K562 (cell line): Measurements from ENCODE around the gene SULT1C4. TPM values are rescaled to one million over a fixed set of nuclear protein-coding genes. Genes with fewer than 3 reads are reported as not detected.

Experiments used
- ATAC-seq: fragments of 200-7000 bp; cut with Tn5 transposase; 3 replicates; pipeline ENCODE4 v1.9.1; 2020; ENCODE audit warnings: moderate library complexity
- BruUV-seq: library from RNA; stranded (reverse); fragments of 400-500 nt; replicated peaks from 2 replicates; lab custom pipeline; 2021; lab: Mats Ljungman, UMichigan
- CTCF ChIA-PET: fragments of 300-600 bp; formaldehyde crosslinking; extraction: SDS; loops from one replicate; lab custom pipeline; 2021; ENCODE audit warnings: low intra/inter-chr PET ratio; lab: Yijun Ruan, JAX
- POLR2A ChIA-PET: fragments of 300-600, 350-650 bp; sonication (Branson Sonifier 250); formaldehyde crosslinking; extraction: SDS; loops from one replicate; lab custom pipeline; 2021; ENCODE audit warnings: antibody characterized with exemption, inconsistent platforms; lab: Yijun Ruan, JAX
- DNase-seq, 4 experiments: peaks; one replicate each; pipeline versions ENCODE4 v3.0.0 to v3.0.0-alpha.2; 2011 to 2018; ENCODE audit warnings: low spot score in 3 of 4, mixed read lengths in 3 of 4; ENCODE audit errors: extremely low read depth in 1 of 4
- FAIRE-seq: peaks from 2 replicates; lab custom pipeline; 2011; peaks lifted over from hg19 to GRCh38; lab: Jason Lieb, UNC
- H2AFZ ChIP-seq: 2 replicates; pipeline ENCODE4 v1.6.0; 2011; ENCODE audit warnings: low read depth, low read length, control low read depth, inconsistent platforms
- H3K27ac ChIP-seq: fragments of 200-600 bp; 3 replicates; pipeline ENCODE4 v1.8.0; 2011; ENCODE audit warnings: low read depth, mild to moderate bottlenecking, control low read depth, inconsistent platforms, low read length, moderate library complexity, mixed read lengths; ENCODE audit errors: extremely low read depth
- H3K27me3 ChIP-seq, 2 experiments: fragments of 300-600 bp in 1 of 2; 2 replicates in 1 of 2; 3 replicates in 1 of 2; pipeline versions ENCODE4 v1.6.0 to v1.8.0; 2011; ENCODE audit warnings: inconsistent platforms in 2 of 2, low read length in 2 of 2, mild to moderate bottlenecking in 1 of 2, mixed read lengths in 1 of 2, moderate library complexity in 1 of 2; ENCODE audit not compliant: control insufficient read depth in 2 of 2, insufficient read depth in 2 of 2
- H3K36me3 ChIP-seq: fragments of 300-600 bp; 3 replicates; pipeline ENCODE4 v1.8.0; 2011; ENCODE audit warnings: mild to moderate bottlenecking, low read length, inconsistent platforms; ENCODE audit not compliant: control insufficient read depth, insufficient read depth
- H3K4me1 ChIP-seq, 2 experiments: fragments of 200-600 bp in 1 of 2; replicated peaks in 1 of 2; 2 replicates in 1 of 2; 3 replicates in 1 of 2; pipeline versions ENCODE4 v1.5.1 to v1.8.0; 2011; ENCODE audit warnings: inconsistent platforms in 2 of 2, low read length in 2 of 2, mild to moderate bottlenecking in 1 of 2, mixed read lengths in 1 of 2, moderate library complexity in 1 of 2; ENCODE audit not compliant: control insufficient read depth in 2 of 2, insufficient read depth in 2 of 2
- H3K4me2 ChIP-seq: 2 replicates; pipeline ENCODE4 v1.6.1; 2011; ENCODE audit warnings: low read length, control low read depth, inconsistent platforms, mixed read lengths; ENCODE audit not compliant: insufficient read depth
- H3K4me3 ChIP-seq: fragments of 200-600 bp; sonication (generic), shearing (Covaris generic); 2 replicates; pipeline ENCODE4 v1.5.1; 2016; ENCODE audit warnings: control low read depth, inconsistent platforms
- H3K79me2 ChIP-seq: fragments of 200-600 bp; 3 replicates; pipeline ENCODE4 v1.8.0; 2011; ENCODE audit warnings: low read length, inconsistent platforms; ENCODE audit not compliant: control insufficient read depth, insufficient read depth
- H3K9ac ChIP-seq, 2 experiments: 2 replicates each; pipeline versions ENCODE4 v1.6.0 to v1.6.1; 2011; ENCODE audit warnings: low read depth in 2 of 2, low read length in 2 of 2, control low read depth in 1 of 2, inconsistent platforms in 1 of 2, mild to moderate bottlenecking in 1 of 2, mixed read lengths in 1 of 2; ENCODE audit not compliant: insufficient read depth in 1 of 2
- H3K9me1 ChIP-seq: one replicate; pipeline ENCODE4 v1.6.0; 2011; ENCODE audit warnings: inconsistent platforms, mild to moderate bottlenecking, low read length, moderate library complexity; ENCODE audit not compliant: control insufficient read depth, insufficient read depth
- H3K9me3 ChIP-seq: replicated peaks from 2 replicates; pipeline ENCODE4 v1.5.1; 2011; ENCODE audit warnings: low read depth, low read length, inconsistent platforms; ENCODE audit not compliant: control insufficient read depth, insufficient read depth
- H4K20me1 ChIP-seq: replicated peaks from 2 replicates; pipeline ENCODE4 v1.6.1; 2011; ENCODE audit warnings: low read length, inconsistent platforms, mixed read lengths; ENCODE audit not compliant: control insufficient read depth, insufficient read depth
- ETV1 ChIP-seq: fragments of 450-650 bp; conservative IDR thresholded peaks from 2 replicates; pipeline ENCODE4 v1.6.1; 2016; ENCODE audit warnings: missing genetic modification characterization, control low read depth, low read depth, missing compliant biosample characterization
- MEIS2 ChIP-seq: fragments of 450-650 bp; IDR thresholded peaks from 2 replicates; pipeline ENCODE4 v1.6.1; 2014; ENCODE audit warnings: mild to moderate bottlenecking; ENCODE audit not compliant: partially characterized antibody
- WGBS: fragments of 100-300 bp; shearing (Covaris generic); methylation state at CpG from one replicate; pipeline ENCODE4 v1.1.6; 2016; ENCODE audit warnings: low coverage, mixed read lengths; ENCODE audit not compliant: insufficient coverage; ENCODE audit errors: missing lambda C conversion rate; 5-methylcytosine and 5-hydroxymethylcytosine counted together
- in situ Hi-C: fragments of 300-500 bp; cut with MboI; formaldehyde crosslinking; loops from 4 replicates; pipeline ENCODE4 v1.15.0; 2018; ENCODE audit warnings: inconsistent platforms, mixed read lengths
- intact Hi-C: fragments of 100-400 bp; cut with micrococcal nuclease; formaldehyde crosslinking; loops from 2 replicates; pipeline ENCODE4 v1.14.2; 2022
- polyA plus RNA-seq, 8 experiments: library from polyadenylated mRNA; depleted of rRNA in 4 of 8; stranded (reverse) in 5 of 8; unstranded in 3 of 8; fragments of >200 nt; fragmentation: Nextera tagmentation in 2 of 8; fragmentation: Illumina TruSeq in 1 of 8; extraction: Ambion mirVana in 2 of 8; extraction: Trizol in 1 of 8; gene quantifications; 2 replicates each; pipeline versions ENCODE4 v1.2.1 to v1.2.3, GENCODE V29; 2011 to 2014; ENCODE audit warnings: inconsistent platforms in 1 of 8, missing spikeins in 1 of 8
- total RNA-seq, 7 experiments: library from RNA; depleted of rRNA in 6 of 7; stranded (reverse); fragments of >200 nt in 6 of 7; fragmentation: Illumina TruSeq in 2 of 7; extraction: Trizol in 2 of 7; gene quantifications; 2 replicates each; pipeline versions ENCODE4 v1.2.1 to v1.2.3, GENCODE V29; 2011 to 2021; ENCODE audit warnings: low replicate concordance in 1 of 7
- TF ChIP-seq, protein P1 (sequence below), 2 experiments: IDR thresholded peaks in 1 of 2; conservative IDR thresholded peaks in 1 of 2; 2 replicates each; pipeline ENCODE4 v1.6.1; 2016; ENCODE audit warnings: low read depth in 2 of 2, mild to moderate bottlenecking in 1 of 2, missing compliant biosample characterization in 1 of 2, missing genetic modification characterization in 1 of 2, moderate library complexity in 1 of 2
- TF ChIP-seq, protein P2 (sequence below): fragments of 250-450 bp; sonication (Bioruptor Pico); IDR thresholded peaks from 2 replicates; pipeline ENCODE4 v1.8.0; 2021; ENCODE audit warnings: borderline replicate concordance, mild to moderate bottlenecking, moderate library complexity; ENCODE audit not compliant: poor library complexity, severe bottlenecking
- TF ChIP-seq, protein P3 (sequence below): fragments of 450-650 bp; IDR thresholded peaks from 2 replicates; pipeline ENCODE4 v1.6.1; 2016

The SULT1C4 gene
- total and polyA plus RNA-seq, 9 of the 15 experiments (the other 6 are each of a cell fraction or from before 2014, with no cell fraction given): 0.04 to 0.14 (median 0.09) TPM; not detected in 5

DNA sequence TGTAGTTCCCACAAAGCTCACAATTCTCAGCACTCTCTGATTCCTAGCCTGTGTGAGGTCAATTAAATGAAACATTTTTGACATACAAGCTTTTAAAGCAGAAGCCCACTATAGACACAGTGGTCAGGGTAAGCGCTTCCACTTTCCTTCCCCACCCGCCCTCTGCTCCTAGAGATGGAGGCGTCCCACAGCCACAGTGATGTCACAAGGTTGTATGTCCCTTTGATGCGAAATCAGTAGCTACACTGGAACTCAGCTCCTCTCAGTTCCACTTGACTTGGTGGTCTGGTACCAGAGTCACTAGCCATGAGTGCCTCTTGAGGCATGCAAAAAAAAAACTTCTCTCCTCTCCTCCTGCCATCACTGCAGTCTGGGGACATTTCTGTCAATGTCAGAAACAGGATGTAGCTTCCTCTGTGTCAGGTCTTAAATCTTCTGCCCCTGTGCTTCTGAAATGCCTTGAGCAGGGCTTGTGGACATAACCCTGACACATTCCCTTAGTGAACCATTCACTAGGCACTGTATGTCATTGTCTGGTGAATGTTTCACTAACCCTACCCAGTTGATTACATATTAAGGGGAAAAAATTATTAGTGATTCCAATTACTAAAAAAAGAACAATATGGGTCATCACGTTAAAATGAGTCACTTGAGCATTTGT lies 7.8 kb downstream of the SULT1C4 start:
- no peaks in the 10 kb centered on the region for H3K9me1 ChIP-seq
- CTCF ChIA-PET: no interaction called here

More for the DNA sequence above, 7.8 kb downstream of the SULT1C4 start:
- H3K27ac ChIP-seq: no peak overlapping the region
- no peaks in the 10 kb centered on the region for H3K9me3 ChIP-seq
- TF ChIP-seq MEIS2 (peak; percentile 75), ETV1 (no peak)
- TF ChIP-seq, protein P1, sequence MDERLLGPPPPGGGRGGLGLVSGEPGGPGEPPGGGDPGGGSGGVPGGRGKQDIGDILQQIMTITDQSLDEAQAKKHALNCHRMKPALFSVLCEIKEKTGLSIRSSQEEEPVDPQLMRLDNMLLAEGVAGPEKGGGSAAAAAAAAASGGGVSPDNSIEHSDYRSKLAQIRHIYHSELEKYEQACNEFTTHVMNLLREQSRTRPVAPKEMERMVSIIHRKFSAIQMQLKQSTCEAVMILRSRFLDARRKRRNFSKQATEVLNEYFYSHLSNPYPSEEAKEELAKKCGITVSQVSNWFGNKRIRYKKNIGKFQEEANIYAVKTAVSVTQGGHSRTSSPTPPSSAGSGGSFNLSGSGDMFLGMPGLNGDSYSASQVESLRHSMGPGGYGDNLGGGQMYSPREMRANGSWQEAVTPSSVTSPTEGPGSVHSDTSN (CRISPR knock-in tag; IDR thresholded peaks at IDR 0.05; ENCODE audit: low read depth): no peak
- TF ChIP-seq, protein P1 (tag; conservative IDR thresholded peaks at IDR 0.05; ENCODE audit: low read depth): peak; percentile 70
- TF ChIP-seq, protein P2, sequence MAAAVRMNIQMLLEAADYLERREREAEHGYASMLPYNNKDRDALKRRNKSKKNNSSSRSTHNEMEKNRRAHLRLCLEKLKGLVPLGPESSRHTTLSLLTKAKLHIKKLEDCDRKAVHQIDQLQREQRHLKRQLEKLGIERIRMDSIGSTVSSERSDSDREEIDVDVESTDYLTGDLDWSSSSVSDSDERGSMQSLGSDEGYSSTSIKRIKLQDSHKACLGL: no peak
- TF ChIP-seq, protein P3, sequence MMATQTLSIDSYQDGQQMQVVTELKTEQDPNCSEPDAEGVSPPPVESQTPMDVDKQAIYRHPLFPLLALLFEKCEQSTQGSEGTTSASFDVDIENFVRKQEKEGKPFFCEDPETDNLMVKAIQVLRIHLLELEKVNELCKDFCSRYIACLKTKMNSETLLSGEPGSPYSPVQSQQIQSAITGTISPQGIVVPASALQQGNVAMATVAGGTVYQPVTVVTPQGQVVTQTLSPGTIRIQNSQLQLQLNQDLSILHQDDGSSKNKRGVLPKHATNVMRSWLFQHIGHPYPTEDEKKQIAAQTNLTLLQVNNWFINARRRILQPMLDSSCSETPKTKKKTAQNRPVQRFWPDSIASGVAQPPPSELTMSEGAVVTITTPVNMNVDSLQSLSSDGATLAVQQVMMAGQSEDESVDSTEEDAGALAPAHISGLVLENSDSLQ: peak; percentile 70
- in situ Hi-C loops (no loop called here), intact Hi-C loops (no loop called here)
- H3K4me3 ChIP-seq: no peak overlapping the region
- POLR2A ChIA-PET: interaction anchor here (0.6 to 1.0 kb wide), 3 partner anchors 11 to 148 kb away, joined by 3 to 4 read pairs (median 3); no protein-coding TSS in a partner anchor
- H3K4me2 ChIP-seq: no peak overlapping the region
- BruUV-seq: no TSS peak
- no peak overlapping the region for H3K9ac ChIP-seq
- H2AFZ ChIP-seq: no peak overlapping the region
- peak; percentile 45 for ATAC-seq
- H3K27me3 ChIP-seq: no peaks in the 10 kb centered on the region
- no peaks in the 10 kb centered on the region for H3K36me3 ChIP-seq
- no peaks in the 10 kb centered on the region for H4K20me1 ChIP-seq
- no peak for FAIRE-seq
- no peaks in the 10 kb centered on the region for H3K79me2 ChIP-seq
- no peaks in the 10 kb centered on the region; a peak in 2 of 5 replicates for H3K4me1 ChIP-seq
- DNase-seq: no peak
- WGBS: 27% methylated on average over 5 of the region's 5 CpGs
